HepG2 (cell line): Measurements from ENCODE around the gene IQCE. TPM values are rescaled to one million over a fixed set of nuclear protein-coding genes. Genes with fewer than 3 reads are reported as not detected.

Source experiments
- AGO1 ChIP-seq: fragments of 200-400 bp; formaldehyde crosslinking; IDR thresholded peaks from 2 replicates; pipeline ENCODE4 v1.6.1; 2017; ENCODE audit warnings: mild to moderate bottlenecking, low read depth, low read length, moderate library complexity; ENCODE audit not compliant: poor library complexity, severe bottlenecking
- BRD4 ChIP-seq: sonication (generic); formaldehyde crosslinking; IDR thresholded peaks from 2 replicates; pipeline ENCODE4 v1.4.0; 2020; ENCODE audit warnings: missing genetic modification reagents
- HNRNPLL ChIP-seq: fragments of 200-400 bp; formaldehyde crosslinking; IDR thresholded peaks from 2 replicates; pipeline ENCODE4 v1.6.1; 2017; ENCODE audit warnings: mild to moderate bottlenecking, low read depth, low read length; ENCODE audit not compliant: poor library complexity, severe bottlenecking
- JUND ChIP-seq: sonication (generic); formaldehyde crosslinking; IDR thresholded peaks from 2 replicates; pipeline ENCODE4 v1.8.0; 2022; ENCODE audit warnings: mild to moderate bottlenecking, missing genetic modification reagents
- KLF12 ChIP-seq: sonication (generic); formaldehyde crosslinking; IDR thresholded peaks from 2 replicates; pipeline ENCODE4 v1.4.0; 2020; ENCODE audit warnings: missing genetic modification reagents, borderline replicate concordance
- LCORL ChIP-seq, 2 experiments: fragments of 450-650 bp in 1 of 2; sonication (generic) in 1 of 2; formaldehyde crosslinking in 1 of 2; IDR thresholded peaks; 2 replicates each; pipeline versions ENCODE4 v1.5.0 to v1.6.1; 2017 to 2020; ENCODE audit warnings: antibody characterized with exemption in 1 of 2, missing genetic modification reagents in 1 of 2
- PITX1 ChIP-seq: sonication (generic); formaldehyde crosslinking; IDR thresholded peaks from 2 replicates; pipeline ENCODE4 v1.5.1; 2020; ENCODE audit warnings: mild to moderate bottlenecking, missing genetic modification reagents
- RBM22 ChIP-seq: fragments of 200-400 bp; formaldehyde crosslinking; optimal IDR thresholded peaks from 2 replicates; pipeline ENCODE3; 2017; ENCODE audit warnings: mild to moderate bottlenecking, low read length, moderate library complexity
- XRCC5 ChIP-seq: fragments of 200-400 bp; formaldehyde crosslinking; optimal IDR thresholded peaks from 2 replicates; pipeline ENCODE3; 2017; ENCODE audit warnings: mild to moderate bottlenecking, low read length
- ZMYM2 ChIP-seq: sonication (generic); formaldehyde crosslinking; IDR thresholded peaks from 2 replicates; pipeline ENCODE4 v1.8.0; 2022; ENCODE audit warnings: mild to moderate bottlenecking, missing genetic modification reagents
- ZNF12 ChIP-seq: sonication (generic); formaldehyde crosslinking; IDR thresholded peaks from 2 replicates; pipeline ENCODE4 v1.5.0; 2020; ENCODE audit warnings: missing genetic modification reagents
- ZNF773 ChIP-seq: sonication (generic); formaldehyde crosslinking; IDR thresholded peaks from 2 replicates; pipeline ENCODE4 v1.4.0; 2020; ENCODE audit warnings: missing genetic modification reagents, borderline replicate concordance
- ZZZ3 ChIP-seq: sonication (generic); formaldehyde crosslinking; IDR thresholded peaks from 2 replicates; pipeline ENCODE4 v1.4.0; 2020; ENCODE audit warnings: missing genetic modification reagents, mild to moderate bottlenecking, borderline replicate concordance
- polyA plus RNA-seq, 8 experiments: library from polyadenylated mRNA; depleted of rRNA in 3 of 8; stranded (reverse) in 7 of 8; unstranded in 1 of 8; fragments of >200 nt; fragmentation: Illumina TruSeq in 4 of 8; extraction: Trizol in 4 of 8; gene quantifications; 2 replicates each; pipeline versions ENCODE4 v1.2.1 to v1.2.3, GENCODE V29; 2011 to 2016; ENCODE audit warnings: low read depth in 4 of 8, missing spikeins in 1 of 8, mixed read lengths in 1 of 8; ENCODE audit not compliant: insufficient read depth in 1 of 8
- total RNA-seq, 5 experiments: library from RNA; depleted of rRNA; stranded (reverse); fragments of >200 nt; fragmentation: Illumina TruSeq; extraction: Trizol; gene quantifications; 2 replicates each; pipeline ENCODE4 v1.2.3, GENCODE V29; 2016; ENCODE audit warnings: low read depth in 1 of 5
- TF ChIP-seq, protein P1 (sequence below): IDR thresholded peaks from 2 replicates; pipeline ENCODE4 v1.4.0; 2020; ENCODE audit warnings: mild to moderate bottlenecking, missing genetic modification reagents
- TF ChIP-seq, protein P2 (sequence below): sonication (generic); formaldehyde crosslinking; IDR thresholded peaks from 2 replicates; pipeline ENCODE4 v1.9.0; 2022; ENCODE audit warnings: low read depth, missing genetic modification reagents
- TF ChIP-seq, protein P3 (sequence below): sonication (generic); formaldehyde crosslinking; IDR thresholded peaks from 2 replicates; pipeline ENCODE4 v1.8.0; 2022; ENCODE audit warnings: missing genetic modification reagents, mild to moderate bottlenecking, moderate library complexity, borderline replicate concordance
- TF ChIP-seq, protein P4 (sequence below): sonication (generic); formaldehyde crosslinking; IDR thresholded peaks from 2 replicates; pipeline ENCODE4 v1.5.1; 2020; ENCODE audit warnings: mild to moderate bottlenecking, missing genetic modification reagents

IQCE gene
- total and polyA plus RNA-seq, 2 of the 13 experiments (the other 11 are each of a cell fraction or from before 2014, with no cell fraction given) = 1.5 to 2.5 TPM

DNA sequence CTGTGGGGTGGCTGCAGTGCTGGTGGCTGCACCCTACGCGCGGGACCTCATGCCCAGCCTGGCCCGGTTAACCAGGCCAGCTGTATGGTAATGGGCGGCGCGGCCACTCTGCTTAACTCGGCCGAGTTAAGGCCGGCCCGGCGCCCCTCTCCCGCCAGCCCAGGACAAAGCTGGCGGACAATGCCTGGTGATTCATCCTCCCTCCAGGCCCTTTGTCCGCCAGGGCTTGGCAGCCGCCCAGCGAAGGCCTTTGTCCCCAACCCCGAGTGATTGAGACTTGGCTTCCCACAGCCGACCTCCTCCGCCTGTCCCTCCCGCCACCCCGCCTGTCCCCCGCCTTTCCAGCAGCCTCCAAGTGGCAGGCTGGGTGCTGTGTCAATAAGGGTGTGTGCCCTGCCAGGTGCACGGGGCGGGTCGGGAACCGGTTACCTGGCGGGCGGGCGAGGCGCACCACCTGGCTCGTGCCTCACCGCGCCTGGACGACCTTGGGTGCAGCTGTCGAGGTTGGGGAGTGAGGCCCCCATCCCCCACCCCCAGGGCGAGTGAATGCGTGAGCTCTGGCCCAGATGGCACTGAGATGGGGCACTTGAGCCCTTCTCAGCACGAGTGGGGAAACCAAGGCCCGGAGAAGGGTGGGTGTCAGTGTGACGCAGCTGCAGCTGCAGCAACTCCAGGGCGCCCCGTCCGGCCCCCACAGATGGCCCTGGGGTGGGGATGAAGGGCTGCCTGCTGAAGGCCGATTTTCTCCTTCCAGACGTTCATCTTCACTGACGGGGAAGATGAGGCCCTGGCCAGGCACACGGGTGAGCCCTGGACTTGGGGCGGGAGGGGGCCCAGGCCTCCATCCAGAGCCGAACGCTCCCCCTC lies 34.6 kb upstream of the IQCE start (continued):
- TF ChIP-seq, protein P1, sequence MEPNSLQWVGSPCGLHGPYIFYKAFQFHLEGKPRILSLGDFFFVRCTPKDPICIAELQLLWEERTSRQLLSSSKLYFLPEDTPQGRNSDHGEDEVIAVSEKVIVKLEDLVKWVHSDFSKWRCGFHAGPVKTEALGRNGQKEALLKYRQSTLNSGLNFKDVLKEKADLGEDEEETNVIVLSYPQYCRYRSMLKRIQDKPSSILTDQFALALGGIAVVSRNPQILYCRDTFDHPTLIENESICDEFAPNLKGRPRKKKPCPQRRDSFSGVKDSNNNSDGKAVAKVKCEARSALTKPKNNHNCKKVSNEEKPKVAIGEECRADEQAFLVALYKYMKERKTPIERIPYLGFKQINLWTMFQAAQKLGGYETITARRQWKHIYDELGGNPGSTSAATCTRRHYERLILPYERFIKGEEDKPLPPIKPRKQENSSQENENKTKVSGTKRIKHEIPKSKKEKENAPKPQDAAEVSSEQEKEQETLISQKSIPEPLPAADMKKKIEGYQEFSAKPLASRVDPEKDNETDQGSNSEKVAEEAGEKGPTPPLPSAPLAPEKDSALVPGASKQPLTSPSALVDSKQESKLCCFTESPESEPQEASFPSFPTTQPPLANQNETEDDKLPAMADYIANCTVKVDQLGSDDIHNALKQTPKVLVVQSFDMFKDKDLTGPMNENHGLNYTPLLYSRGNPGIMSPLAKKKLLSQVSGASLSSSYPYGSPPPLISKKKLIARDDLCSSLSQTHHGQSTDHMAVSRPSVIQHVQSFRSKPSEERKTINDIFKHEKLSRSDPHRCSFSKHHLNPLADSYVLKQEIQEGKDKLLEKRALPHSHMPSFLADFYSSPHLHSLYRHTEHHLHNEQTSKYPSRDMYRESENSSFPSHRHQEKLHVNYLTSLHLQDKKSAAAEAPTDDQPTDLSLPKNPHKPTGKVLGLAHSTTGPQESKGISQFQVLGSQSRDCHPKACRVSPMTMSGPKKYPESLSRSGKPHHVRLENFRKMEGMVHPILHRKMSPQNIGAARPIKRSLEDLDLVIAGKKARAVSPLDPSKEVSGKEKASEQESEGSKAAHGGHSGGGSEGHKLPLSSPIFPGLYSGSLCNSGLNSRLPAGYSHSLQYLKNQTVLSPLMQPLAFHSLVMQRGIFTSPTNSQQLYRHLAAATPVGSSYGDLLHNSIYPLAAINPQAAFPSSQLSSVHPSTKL (CRISPR knock-in tag) = peak; percentile 47; the same call in 1 of the 2 replicates
- TF ChIP-seq LCORL (IDR thresholded peaks at IDR 0.05) = no peak
- peak; percentile 69 for TF ChIP-seq LCORL (CRISPR knock-in tag; IDR thresholded peaks at IDR 0.05)
- no peak for TF ChIP-seq KLF12 (CRISPR knock-in tag)
- no peak for TF ChIP-seq BRD4 (CRISPR knock-in tag)
- TF ChIP-seq XRCC5 = peak; percentile 47
- TF ChIP-seq HNRNPLL = peak; percentile 46
- TF ChIP-seq, protein P2, sequence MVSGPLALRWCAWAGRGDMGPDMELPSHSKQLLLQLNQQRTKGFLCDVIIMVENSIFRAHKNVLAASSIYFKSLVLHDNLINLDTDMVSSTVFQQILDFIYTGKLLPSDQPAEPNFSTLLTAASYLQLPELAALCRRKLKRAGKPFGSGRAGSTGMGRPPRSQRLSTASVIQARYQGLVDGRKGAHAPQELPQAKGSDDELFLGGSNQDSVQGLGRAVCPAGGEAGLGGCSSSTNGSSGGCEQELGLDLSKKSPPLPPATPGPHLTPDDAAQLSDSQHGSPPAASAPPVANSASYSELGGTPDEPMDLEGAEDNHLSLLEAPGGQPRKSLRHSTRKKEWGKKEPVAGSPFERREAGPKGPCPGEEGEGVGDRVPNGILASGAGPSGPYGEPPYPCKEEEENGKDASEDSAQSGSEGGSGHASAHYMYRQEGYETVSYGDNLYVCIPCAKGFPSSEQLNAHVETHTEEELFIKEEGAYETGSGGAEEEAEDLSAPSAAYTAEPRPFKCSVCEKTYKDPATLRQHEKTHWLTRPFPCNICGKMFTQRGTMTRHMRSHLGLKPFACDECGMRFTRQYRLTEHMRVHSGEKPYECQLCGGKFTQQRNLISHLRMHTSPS (CRISPR knock-in tag) = no peak; the same call in 1 of the 2 replicates
- TF ChIP-seq, protein P3, sequence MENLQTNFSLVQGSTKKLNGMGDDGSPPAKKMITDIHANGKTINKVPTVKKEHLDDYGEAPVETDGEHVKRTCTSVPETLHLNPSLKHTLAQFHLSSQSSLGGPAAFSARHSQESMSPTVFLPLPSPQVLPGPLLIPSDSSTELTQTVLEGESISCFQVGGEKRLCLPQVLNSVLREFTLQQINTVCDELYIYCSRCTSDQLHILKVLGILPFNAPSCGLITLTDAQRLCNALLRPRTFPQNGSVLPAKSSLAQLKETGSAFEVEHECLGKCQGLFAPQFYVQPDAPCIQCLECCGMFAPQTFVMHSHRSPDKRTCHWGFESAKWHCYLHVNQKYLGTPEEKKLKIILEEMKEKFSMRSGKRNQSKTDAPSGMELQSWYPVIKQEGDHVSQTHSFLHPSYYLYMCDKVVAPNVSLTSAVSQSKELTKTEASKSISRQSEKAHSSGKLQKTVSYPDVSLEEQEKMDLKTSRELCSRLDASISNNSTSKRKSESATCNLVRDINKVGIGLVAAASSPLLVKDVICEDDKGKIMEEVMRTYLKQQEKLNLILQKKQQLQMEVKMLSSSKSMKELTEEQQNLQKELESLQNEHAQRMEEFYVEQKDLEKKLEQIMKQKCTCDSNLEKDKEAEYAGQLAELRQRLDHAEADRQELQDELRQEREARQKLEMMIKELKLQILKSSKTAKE = peak; percentile 63; the same call in 1 of the 2 replicates
- no peak for TF ChIP-seq ZMYM2
- TF ChIP-seq, protein P4, sequence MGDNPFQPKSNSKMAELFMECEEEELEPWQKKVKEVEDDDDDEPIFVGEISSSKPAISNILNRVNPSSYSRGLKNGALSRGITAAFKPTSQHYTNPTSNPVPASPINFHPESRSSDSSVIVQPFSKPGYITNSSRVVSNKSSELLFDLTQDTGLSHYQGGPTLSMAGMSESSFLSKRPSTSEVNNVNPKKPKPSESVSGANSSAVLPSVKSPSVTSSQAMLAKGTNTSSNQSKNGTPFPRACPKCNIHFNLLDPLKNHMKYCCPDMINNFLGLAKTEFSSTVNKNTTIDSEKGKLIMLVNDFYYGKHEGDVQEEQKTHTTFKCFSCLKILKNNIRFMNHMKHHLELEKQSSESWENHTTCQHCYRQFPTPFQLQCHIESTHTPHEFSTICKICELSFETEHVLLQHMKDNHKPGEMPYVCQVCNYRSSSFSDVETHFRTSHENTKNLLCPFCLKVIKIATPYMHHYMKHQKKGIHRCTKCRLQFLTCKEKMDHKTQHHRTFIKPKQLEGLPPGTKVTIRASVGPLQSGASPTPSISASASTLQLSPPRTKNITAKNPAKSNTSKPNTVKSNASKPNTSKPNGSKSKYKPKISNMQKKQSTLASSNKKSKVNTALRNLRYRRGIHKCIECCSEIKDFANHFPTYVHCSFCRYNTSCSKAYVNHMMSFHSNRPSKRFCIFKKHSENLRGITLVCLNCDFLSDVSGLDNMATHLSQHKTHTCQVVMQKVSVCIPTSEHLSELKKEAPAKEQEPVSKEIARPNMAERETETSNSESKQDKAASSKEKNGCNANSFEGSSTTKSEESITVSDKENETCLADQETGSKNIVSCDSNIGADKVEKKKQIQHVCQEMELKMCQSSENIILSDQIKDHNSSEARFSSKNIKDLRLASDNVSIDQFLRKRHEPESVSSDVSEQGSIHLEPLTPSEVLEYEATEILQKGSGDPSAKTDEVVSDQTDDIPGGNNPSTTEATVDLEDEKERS = no peak
- no peak for TF ChIP-seq ZZZ3 (CRISPR knock-in tag)
- peak; percentile 52 for TF ChIP-seq PITX1 (CRISPR knock-in tag)
- TF ChIP-seq ZNF773 (CRISPR knock-in tag) = no peak
- TF ChIP-seq RBM22 = no peak
- TF ChIP-seq AGO1 = peak; percentile 18
- TF ChIP-seq ZNF12 (CRISPR knock-in tag) = no peak
- 0 out of 2 replicates have a peak, but pooled peaks have one; percentile 31 for TF ChIP-seq JUND (CRISPR knock-in tag)
